Activated T-helper 1 cell treated with anti-CD3 and anti-CD28 coated beads, Interleukin-12 subunit alpha, Interleukin-12 subunit beta, Interleukin-2, Interleukin-4 antibody, amounts not matched to agents 30 ng/mL and 10 ng/mL and 1 ng/mL, durations not matched to agents 14 hours and 24 hours and 36 hours (primary cell): ENCODE measurements around the gene PRR14L. TPM values are rescaled to one million over a fixed set of nuclear protein-coding genes. Genes with fewer than 3 reads are reported as not detected.
"Not testable (repeated sequence)": the region's sequence is repeated elsewhere in the genome, so short reads cannot be mapped to it uniquely, and the experiment has no call there.

ENCODE experiments used
- DNase-seq: peaks from one replicate; pipeline ENCODE4 v3.0.0; 2021; ENCODE audit warnings: low spot score
- H3K27ac Mint-ChIP-seq: one replicate; pipeline ENCODE4 v1.8.0; 2021; ENCODE audit warnings: mild to moderate bottlenecking, mixed read lengths
- H3K27me3 Mint-ChIP-seq: one replicate; pipeline ENCODE4 v1.8.0; 2022; ENCODE audit warnings: mild to moderate bottlenecking, moderate library complexity, mixed read lengths; ENCODE audit not compliant: insufficient read depth
- H3K36me3 Mint-ChIP-seq: one replicate; pipeline ENCODE4 v1.8.0; 2021; ENCODE audit warnings: low read depth, mixed read lengths
- H3K4me1 Mint-ChIP-seq: one replicate; pipeline ENCODE4 v1.8.0; 2021; ENCODE audit warnings: low read depth, mixed read lengths
- H3K4me3 Mint-ChIP-seq: one replicate; pipeline ENCODE4 v1.8.0; 2021; ENCODE audit warnings: mild to moderate bottlenecking, moderate library complexity, mixed read lengths
- H3K9me3 Mint-ChIP-seq: one replicate; pipeline ENCODE4 v1.8.0; 2021; ENCODE audit warnings: mixed read lengths
- intact Hi-C: fragments of 100-400 bp; cut with micrococcal nuclease; formaldehyde crosslinking; loops from one replicate; pipeline ENCODE4 v1.15.1; 2024
- total RNA-seq: library from RNA; stranded (reverse); gene quantifications from 2 replicates; pipeline ENCODE4 v1.2.3, GENCODE V29; 2022

Gene PRR14L
- total RNA-seq, 1 donor from 2014 or later = 69.6 TPM

GRCh38 chr22:31753005-31753633, 3.2 kb upstream of the PRR14L start:
- peak overlapping the region; percentile 99 for H3K27ac Mint-ChIP-seq
- H3K4me1 Mint-ChIP-seq = peaks cover 48% of the 10 kb centered on the region
- no peaks in the 10 kb centered on the region for H3K36me3 Mint-ChIP-seq
- peak overlapping the region; percentile 86 for H3K4me3 Mint-ChIP-seq
- no peaks in the 10 kb centered on the region for H3K9me3 Mint-ChIP-seq
- DNase-seq = no peak
- intact Hi-C loops = loop anchor here (1.0 to 5.0 kb wide), 8 partner anchors 61 to 1161 kb away; partner anchors contain the start of genes FBXO7, PATZ1, PES1 and PISD
- no peaks in the 10 kb centered on the region for H3K27me3 Mint-ChIP-seq

- Mint-ChIP-seq H3K4me3 (no peak overlapping the region), H3K4me1 (peaks cover 56% of the 10 kb centered on the region), H3K36me3 (peaks cover 7% of the 10 kb centered on the region), H3K27ac (peak overlapping the region; percentile 99), H3K27me3 (no peaks in the 10 kb centered on the region), H3K9me3 (no peaks in the 10 kb centered on the region)
- intact Hi-C loops = loop anchor here (2.0 to 5.0 kb wide), 7 partner anchors 60 to 1160 kb away; partner anchors contain the start of genes FBXO7, PATZ1, PES1 and SELENOM
- no peak for DNase-seq
These were observed 2.3 kb upstream of the PRR14L start for GRCh38 chr22:31752096-31752847.

- no peak for DNase-seq
- H3K27me3 Mint-ChIP-seq = no peaks in the 10 kb centered on the region
- peaks cover 57% of the 10 kb centered on the region for H3K4me1 Mint-ChIP-seq
- intact Hi-C loops = loop anchor here (1.0 to 5.0 kb wide), 10 partner anchors 58 to 1158 kb away; partner anchors contain the start of genes DRG1, FBXO7, LIMK2 and PATZ1
- H3K36me3 Mint-ChIP-seq = peaks cover 7% of the 10 kb centered on the region
- H3K27ac Mint-ChIP-seq = peak overlapping the region; percentile 97
- peak overlapping the region; percentile 87 for H3K4me3 Mint-ChIP-seq
- no peaks in the 10 kb centered on the region for H3K9me3 Mint-ChIP-seq
These were observed 693 bp upstream of the PRR14L start for GRCh38 chr22:31750365-31751284.

GRCh38 chr22:31748490-31748889, 1.4 kb downstream of the PRR14L start:
- Mint-ChIP-seq H3K9me3 (no peaks in the 10 kb centered on the region), H3K4me1 (peaks cover 40% of the 10 kb centered on the region), H3K27ac (peak overlapping the region; percentile 97), H3K27me3 (no peaks in the 10 kb centered on the region), H3K36me3 (peaks cover 12% of the 10 kb centered on the region), H3K4me3 (peak overlapping the region; percentile 87)
- intact Hi-C loops = no loop called here
- DNase-seq = no peak

- Mint-ChIP-seq H3K27ac (no peak overlapping the region), H3K4me1 (peaks cover 37% of the 10 kb centered on the region), H3K27me3 (no peaks in the 10 kb centered on the region), H3K36me3 (peaks cover 18% of the 10 kb centered on the region), H3K4me3 (peak overlapping the region; percentile 87), H3K9me3 (no peaks in the 10 kb centered on the region)
- DNase-seq = no peak
- intact Hi-C loops = no loop called here
These were observed 2.5 kb downstream of the PRR14L start for GRCh38 chr22:31747441-31747840.

GRCh38 chr22:31743871-31744270, 6.1 kb downstream of the PRR14L start:
- H3K4me3 Mint-ChIP-seq = no peak overlapping the region
- intact Hi-C loops = no loop called here

GRCh38 chr22:31742682-31743081, 7.2 kb downstream of the PRR14L start:
- Mint-ChIP-seq H3K27me3 (no peaks in the 10 kb centered on the region), H3K36me3 (peaks cover 31% of the 10 kb centered on the region), H3K27ac (no peak overlapping the region), H3K4me1 (peaks cover 18% of the 10 kb centered on the region), H3K4me3 (no peak overlapping the region), H3K9me3 (no peaks in the 10 kb centered on the region)
- no peak for DNase-seq
- intact Hi-C loops = no loop called here

More at GRCh38 chr22:31743871-31744270, 6.1 kb downstream of the PRR14L start:
- no peaks in the 10 kb centered on the region for H3K27me3 Mint-ChIP-seq
- no peak for DNase-seq
- H3K4me1 Mint-ChIP-seq = peaks cover 21% of the 10 kb centered on the region
- no peaks in the 10 kb centered on the region for H3K9me3 Mint-ChIP-seq
- peaks cover 27% of the 10 kb centered on the region for H3K36me3 Mint-ChIP-seq
- H3K27ac Mint-ChIP-seq = no peak overlapping the region

GRCh38 chr22:31742115-31742514, 7.8 kb downstream of the PRR14L start:
- intact Hi-C loops = no loop called here
- no peak for DNase-seq
- Mint-ChIP-seq H3K27me3 (no peaks in the 10 kb centered on the region), H3K9me3 (no peaks in the 10 kb centered on the region), H3K36me3 (peaks cover 27% of the 10 kb centered on the region), H3K4me3 (no peak overlapping the region), H3K4me1 (peaks cover 13% of the 10 kb centered on the region), H3K27ac (no peak overlapping the region)

GRCh38 chr22:31740314-31740713, 9.6 kb downstream of the PRR14L start:
- H3K27me3 Mint-ChIP-seq, intact Hi-C loops, H3K27ac Mint-ChIP-seq, H3K4me3 Mint-ChIP-seq, DNase-seq, H3K9me3 Mint-ChIP-seq: not testable (repeated sequence)
- H3K36me3 Mint-ChIP-seq = peaks cover 27% of the 10 kb centered on the region
- peaks cover 13% of the 10 kb centered on the region for H3K4me1 Mint-ChIP-seq

GRCh38 chr22:31739795-31740201, 10.1 kb downstream of the PRR14L start:
- intact Hi-C loops = no loop called here
- Mint-ChIP-seq H3K36me3 (peaks cover 28% of the 10 kb centered on the region), H3K27me3 (no peaks in the 10 kb centered on the region), H3K4me3 (no peak overlapping the region), H3K27ac (no peak overlapping the region), H3K9me3 (no peaks in the 10 kb centered on the region), H3K4me1 (peaks cover 14% of the 10 kb centered on the region)
- DNase-seq = no peak

- Mint-ChIP-seq H3K4me3 (no peak overlapping the region), H3K36me3 (peaks cover 29% of the 10 kb centered on the region), H3K27me3 (no peaks in the 10 kb centered on the region), H3K4me1 (peaks cover 22% of the 10 kb centered on the region), H3K9me3 (no peaks in the 10 kb centered on the region), H3K27ac (no peak overlapping the region)
- intact Hi-C loops = no loop called here
- DNase-seq = no peak
These were observed 11.4 kb downstream of the PRR14L start for GRCh38 chr22:31738566-31738965.

GRCh38 chr22:31737932-31738331, 12.0 kb downstream of the PRR14L start:
- Mint-ChIP-seq H3K4me3 (no peak overlapping the region), H3K27ac (no peak overlapping the region), H3K4me1 (peaks cover 25% of the 10 kb centered on the region), H3K9me3 (no peaks in the 10 kb centered on the region), H3K27me3 (no peaks in the 10 kb centered on the region), H3K36me3 (peaks cover 31% of the 10 kb centered on the region)
- intact Hi-C loops = no loop called here
- no peak for DNase-seq
